ENCODE results near the gene AK8. TPM values are rescaled to one million over a fixed set of nuclear protein-coding genes. Genes with fewer than 3 reads are reported as not detected.

Gene AK8
- total RNA-seq, 3 donors from 2014 or later (not counting 1 experiment from before 2014, with no cell fraction given): 0.14 to 0.21 (median 0.18) TPM

- H3K4me3 ChIP-seq (ENCODE audit: low read length): no peak overlapping the region
- H3K27me3 Mint-ChIP-seq (ENCODE audit: low read depth in 2 of 2): peaks cover 3 to 9% of the 10 kb centered on the region in 2 donors
- no peak for DNase-seq
- WGBS (ENCODE audit: insufficient coverage): 89% methylated on average over 7 of the region's 7 CpGs
- H3K27ac Mint-ChIP-seq: no peak overlapping the region
- no peaks in the 10 kb centered on the region for H3K4me1 Mint-ChIP-seq
- H3K4me3 Mint-ChIP-seq: no peak overlapping the region
- no peaks in the 10 kb centered on the region for H3K27me3 ChIP-seq (ENCODE audit: control insufficient read depth, insufficient read depth, low read length)
- TF ChIP-seq CTCF (IDR thresholded peaks at IDR 0.05): no peak
- no peaks in the 10 kb centered on the region for H3K4me1 ChIP-seq (ENCODE audit: control insufficient read depth, insufficient read depth, low read length)
- no peak for ATAC-seq
- H3K9me3 Mint-ChIP-seq: no peaks in the 10 kb centered on the region
- intact Hi-C loops (cut with micrococcal nuclease): no loop called here
- H3K27ac ChIP-seq (ENCODE audit: low read length): no peak overlapping the region
- no peaks in the 10 kb centered on the region for H3K36me3 Mint-ChIP-seq
- H3K9me3 ChIP-seq (ENCODE audit: control insufficient read depth, insufficient read depth, low read length): no peaks in the 10 kb centered on the region
- no peaks in the 10 kb centered on the region for H3K36me3 ChIP-seq (ENCODE audit: control insufficient read depth, insufficient read depth, low read length)
Measured at GRCh38 chr9:132753593-132753880, 124.5 kb downstream of the AK8 start.

- no peak overlapping the region for H3K4me3 ChIP-seq (ENCODE audit: low read length)
- H3K36me3 ChIP-seq (ENCODE audit: control insufficient read depth, insufficient read depth, low read length): no peaks in the 10 kb centered on the region
- H3K9me3 Mint-ChIP-seq: no peaks in the 10 kb centered on the region
- no peak for ATAC-seq
- H3K9me3 ChIP-seq (ENCODE audit: control insufficient read depth, insufficient read depth, low read length): no peaks in the 10 kb centered on the region
- peaks cover 3 to 9% of the 10 kb centered on the region in 2 donors for H3K27me3 Mint-ChIP-seq (ENCODE audit: low read depth in 2 of 2)
- no peak overlapping the region for H3K4me3 Mint-ChIP-seq
- H3K4me1 ChIP-seq (ENCODE audit: control insufficient read depth, insufficient read depth, low read length): no peaks in the 10 kb centered on the region
- no peaks in the 10 kb centered on the region for H3K27me3 ChIP-seq (ENCODE audit: control insufficient read depth, insufficient read depth, low read length)
- H3K27ac Mint-ChIP-seq: no peak overlapping the region
- H3K4me1 Mint-ChIP-seq: no peaks in the 10 kb centered on the region
- H3K27ac ChIP-seq (ENCODE audit: low read length): no peak overlapping the region
- 89% methylated on average over 10 of the region's 10 CpGs for whole genome bisulfite sequencing (ENCODE audit: insufficient coverage)
- intact Hi-C loops (cut with micrococcal nuclease): no loop called here
- H3K36me3 Mint-ChIP-seq: no peaks in the 10 kb centered on the region
- no peak for TF ChIP-seq CTCF (IDR thresholded peaks at IDR 0.05)
- no peak for DNase-seq
Measured at GRCh38 chr9:132752877-132753592, 125.0 kb downstream of the AK8 start.

GRCh38 chr9:132750668-132751067 lies 127.4 kb downstream of the AK8 start:
- TF ChIP-seq CTCF (IDR thresholded peaks at IDR 0.05): no peak
- H3K4me1 ChIP-seq (ENCODE audit: control insufficient read depth, insufficient read depth, low read length): no peaks in the 10 kb centered on the region
- no peak for ATAC-seq
- H3K27me3 Mint-ChIP-seq (ENCODE audit: low read depth in 2 of 2): peaks cover 6 to 18% of the 10 kb centered on the region in 2 donors
- DNase-seq: no peak
- H3K27ac ChIP-seq (ENCODE audit: low read length): no peak overlapping the region
- H3K9me3 ChIP-seq (ENCODE audit: control insufficient read depth, insufficient read depth, low read length): no peaks in the 10 kb centered on the region
- H3K9me3 Mint-ChIP-seq: no peaks in the 10 kb centered on the region
- H3K36me3 ChIP-seq (ENCODE audit: control insufficient read depth, insufficient read depth, low read length): no peaks in the 10 kb centered on the region
- intact Hi-C loops (cut with micrococcal nuclease): no loop called here
- no peaks in the 10 kb centered on the region for H3K36me3 Mint-ChIP-seq
- no peak overlapping the region for H3K27ac Mint-ChIP-seq
- no peak overlapping the region for H3K4me3 ChIP-seq (ENCODE audit: low read length)
- H3K4me1 Mint-ChIP-seq: no peaks in the 10 kb centered on the region
- no peak overlapping the region for H3K4me3 Mint-ChIP-seq
- WGBS (ENCODE audit: insufficient coverage): 83% methylated on average over 9 of the region's 9 CpGs
- no peaks in the 10 kb centered on the region for H3K27me3 ChIP-seq (ENCODE audit: control insufficient read depth, insufficient read depth, low read length)

GRCh38 chr9:132749306-132749705 lies 128.8 kb downstream of the AK8 start:
- DNase-seq (no peak), ATAC-seq (no peak)
- H3K27ac Mint-ChIP-seq: no peak overlapping the region
- no peaks in the 10 kb centered on the region for H3K9me3 ChIP-seq (ENCODE audit: control insufficient read depth, insufficient read depth, low read length)
- no peaks in the 10 kb centered on the region for H3K27me3 ChIP-seq (ENCODE audit: control insufficient read depth, insufficient read depth, low read length)
- H3K27ac ChIP-seq (ENCODE audit: low read length): no peak overlapping the region
- 86% methylated on average over 13 of the region's 13 CpGs for WGBS (ENCODE audit: insufficient coverage)
- intact Hi-C loops (cut with micrococcal nuclease): no loop called here
- no peaks in the 10 kb centered on the region for H3K9me3 Mint-ChIP-seq
- H3K36me3 Mint-ChIP-seq: no peaks in the 10 kb centered on the region
- TF ChIP-seq CTCF (IDR thresholded peaks at IDR 0.05): no peak
- no peaks in the 10 kb centered on the region for H3K4me1 Mint-ChIP-seq
- no peak overlapping the region for H3K4me3 Mint-ChIP-seq
- H3K4me3 ChIP-seq (ENCODE audit: low read length): no peak overlapping the region
- H3K4me1 ChIP-seq (ENCODE audit: control insufficient read depth, insufficient read depth, low read length): no peaks in the 10 kb centered on the region
- H3K36me3 ChIP-seq (ENCODE audit: control insufficient read depth, insufficient read depth, low read length): no peaks in the 10 kb centered on the region
- peaks cover 15 to 32% of the 10 kb centered on the region in 2 donors for H3K27me3 Mint-ChIP-seq (ENCODE audit: low read depth in 2 of 2)

Data from natural killer cell (primary cell).